ENCODE results near the gene CCDC71. TPM values are rescaled to one million over a fixed set of nuclear protein-coding genes. Genes with fewer than 3 reads are reported as not detected.

Gene CCDC71
- total and polyA plus RNA-seq, 2 of the 13 experiments (the other 11 are each of a cell fraction or from before 2014, with no cell fraction given): 9.7 to 14.3 TPM

GRCh38 chr3:49158103-49158709 is 7.9 kb downstream of the CCDC71 start (continued):
- no peak for TF ChIP-seq RFXANK (CRISPR knock-in tag; IDR thresholded peaks at IDR 0.05)
- peak; percentile 22; the same call in 1 of the 2 replicates for TF ChIP-seq GABPB1 (CRISPR knock-in tag; IDR thresholded peaks at IDR 0.05)
- no peak for TF ChIP-seq SNAPC5 (CRISPR knock-in tag; IDR thresholded peaks at IDR 0.05; ENCODE audit: borderline replicate concordance)
- TF ChIP-seq KLF12 (CRISPR knock-in tag; IDR thresholded peaks at IDR 0.05; ENCODE audit: borderline replicate concordance): no peak
- TF ChIP-seq HES4 (CRISPR knock-in tag; IDR thresholded peaks at IDR 0.05; ENCODE audit: borderline replicate concordance): no peak
- TF ChIP-seq HOXD1 (CRISPR knock-in tag; IDR thresholded peaks at IDR 0.05): no peak
- peak; percentile 77 for TF ChIP-seq PPARG (CRISPR knock-in tag; conservative IDR thresholded peaks at IDR 0.05)
- peak; percentile 41; the same call in 1 of the 2 replicates for TF ChIP-seq ARID4A (CRISPR knock-in tag; IDR thresholded peaks at IDR 0.05; ENCODE audit: borderline replicate concordance)
- no peak for TF ChIP-seq ZNF878 (CRISPR knock-in tag; IDR thresholded peaks at IDR 0.05)
- TF ChIP-seq, protein P1, sequence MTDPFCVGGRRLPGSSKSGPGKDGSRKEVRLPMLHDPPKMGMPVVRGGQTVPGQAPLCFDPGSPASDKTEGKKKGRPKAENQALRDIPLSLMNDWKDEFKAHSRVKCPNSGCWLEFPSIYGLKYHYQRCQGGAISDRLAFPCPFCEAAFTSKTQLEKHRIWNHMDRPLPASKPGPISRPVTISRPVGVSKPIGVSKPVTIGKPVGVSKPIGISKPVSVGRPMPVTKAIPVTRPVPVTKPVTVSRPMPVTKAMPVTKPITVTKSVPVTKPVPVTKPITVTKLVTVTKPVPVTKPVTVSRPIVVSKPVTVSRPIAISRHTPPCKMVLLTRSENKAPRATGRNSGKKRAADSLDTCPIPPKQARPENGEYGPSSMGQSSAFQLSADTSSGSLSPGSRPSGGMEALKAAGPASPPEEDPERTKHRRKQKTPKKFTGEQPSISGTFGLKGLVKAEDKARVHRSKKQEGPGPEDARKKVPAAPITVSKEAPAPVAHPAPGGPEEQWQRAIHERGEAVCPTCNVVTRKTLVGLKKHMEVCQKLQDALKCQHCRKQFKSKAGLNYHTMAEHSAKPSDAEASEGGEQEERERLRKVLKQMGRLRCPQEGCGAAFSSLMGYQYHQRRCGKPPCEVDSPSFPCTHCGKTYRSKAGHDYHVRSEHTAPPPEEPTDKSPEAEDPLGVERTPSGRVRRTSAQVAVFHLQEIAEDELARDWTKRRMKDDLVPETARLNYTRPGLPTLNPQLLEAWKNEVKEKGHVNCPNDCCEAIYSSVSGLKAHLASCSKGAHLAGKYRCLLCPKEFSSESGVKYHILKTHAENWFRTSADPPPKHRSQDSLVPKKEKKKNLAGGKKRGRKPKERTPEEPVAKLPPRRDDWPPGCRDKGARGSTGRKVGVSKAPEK (CRISPR knock-in tag; IDR thresholded peaks at IDR 0.05; ENCODE audit: borderline replicate concordance): no peak
- no peak for TF ChIP-seq ZNF34 (CRISPR knock-in tag; IDR thresholded peaks at IDR 0.05; ENCODE audit: borderline replicate concordance)
- TF ChIP-seq NFE2L1 (CRISPR knock-in tag; IDR thresholded peaks at IDR 0.05; ENCODE audit: borderline replicate concordance): no peak
- 0 out of 2 replicates have a peak, but pooled peaks have one; percentile 32 for TF ChIP-seq GATAD2A (CRISPR knock-in tag; IDR thresholded peaks at IDR 0.05)
- peak; percentile 22; the same call in 1 of the 2 replicates for TF ChIP-seq PHF21A (CRISPR knock-in tag; IDR thresholded peaks at IDR 0.05)
- TF ChIP-seq POLR2G (IDR thresholded peaks at IDR 0.05; ENCODE audit: low read depth, low read length): peak; percentile 14; the same call in 1 of the 2 replicates
- TF ChIP-seq HNF4A (CRISPR knock-in tag; IDR thresholded peaks at IDR 0.05): peak; percentile 91
- TF ChIP-seq ZNF780A (CRISPR knock-in tag; IDR thresholded peaks at IDR 0.05): no peak
- no peak for TF ChIP-seq PBX2 (CRISPR knock-in tag; IDR thresholded peaks at IDR 0.05)
- TF ChIP-seq NR2C2 (CRISPR knock-in tag; IDR thresholded peaks at IDR 0.05; ENCODE audit: borderline replicate concordance): peak; percentile 95
- TF ChIP-seq RARA (CRISPR knock-in tag; IDR thresholded peaks at IDR 0.05): peak; percentile 53
- TF ChIP-seq SAP130 (CRISPR knock-in tag; IDR thresholded peaks at IDR 0.05; ENCODE audit: low read depth): peak; percentile 50; the same call in 1 of the 2 replicates
- TF ChIP-seq PHF5A (CRISPR knock-in tag; IDR thresholded peaks at IDR 0.05; ENCODE audit: low read depth, unreplicated experiment): no peak

Data from HepG2 (cell line).